Smooth muscle cell (in vitro differentiated cells): Measurements from ENCODE around the gene SAFB2. TPM values are rescaled to one million over a fixed set of nuclear protein-coding genes. Genes with fewer than 3 reads are reported as not detected.

Experiments used
- DNase-seq: peaks from one replicate; lab custom pipeline; 2025; ENCODE audit not compliant: unreplicated experiment; lab: John Stamatoyannopoulos, UW
- H2AFZ ChIP-seq: fragments of 200-600 bp; sonication (generic); 2 replicates; pipeline ENCODE4 v1.6.0; 2016; ENCODE audit warnings: antibody characterized with exemption, low read depth, mild to moderate bottlenecking
- H3F3A ChIP-seq: fragments of 200-600 bp; sonication (generic); 2 replicates; pipeline ENCODE4 v1.6.0; 2017; ENCODE audit warnings: antibody characterized with exemption, low read depth
- H3K27ac ChIP-seq: fragments of 200-600 bp; sonication (generic); 2 replicates; pipeline ENCODE4 v1.5.1; 2016; ENCODE audit warnings: low read depth, mild to moderate bottlenecking
- H3K27me3 ChIP-seq: fragments of 200-600 bp; sonication (generic); 2 replicates; pipeline ENCODE4 v1.6.1; 2016; ENCODE audit warnings: low read depth, mild to moderate bottlenecking
- H3K36me3 ChIP-seq: fragments of 200-600 bp; sonication (generic); 2 replicates; pipeline ENCODE4 v1.5.1; 2016; ENCODE audit warnings: low read depth
- H3K4me1 ChIP-seq: fragments of 200-600 bp; sonication (generic); 2 replicates; pipeline ENCODE4 v1.5.1; 2016; ENCODE audit warnings: low read depth
- H3K4me2 ChIP-seq: fragments of 200-600 bp; sonication (generic); 2 replicates; pipeline ENCODE4 v1.6.0; 2016; ENCODE audit warnings: mild to moderate bottlenecking
- H3K4me3 ChIP-seq: fragments of 200-600 bp; sonication (generic); 2 replicates; pipeline ENCODE4 v1.5.1; 2016; ENCODE audit warnings: mild to moderate bottlenecking
- H3K79me2 ChIP-seq: fragments of 200-600 bp; sonication (generic); 2 replicates; pipeline ENCODE4 v1.6.0; 2016; ENCODE audit warnings: low read depth, mild to moderate bottlenecking
- H3K9ac ChIP-seq: fragments of 200-600 bp; sonication (generic); 2 replicates; pipeline ENCODE4 v1.6.0; 2016; ENCODE audit warnings: low read depth
- H3K9me3 ChIP-seq: fragments of 200-600 bp; sonication (generic); replicated peaks from 2 replicates; pipeline ENCODE4 v1.5.1; 2016; ENCODE audit warnings: low read depth
- H4K20me1 ChIP-seq: fragments of 200-600 bp; sonication (generic); 2 replicates; pipeline ENCODE4 v1.6.0; 2016; ENCODE audit warnings: low read depth
- CTCF ChIP-seq: fragments of 200-600 bp; sonication (generic); IDR thresholded peaks from 2 replicates; pipeline ENCODE4 v1.5.1; 2017; ENCODE audit warnings: borderline replicate concordance, mild to moderate bottlenecking, antibody characterized with exemption; ENCODE audit not compliant: insufficient read depth, poor library complexity, severe bottlenecking
- WGBS: methylation state at CpG from one replicate; pipeline ENCODE4 v1.1.7; 2016; ENCODE audit warnings: low lambda C conversion rate; 5-methylcytosine and 5-hydroxymethylcytosine counted together
- polyA plus RNA-seq: library from polyadenylated mRNA; unstranded; fragments of >200 nt; fragmentation: Nextera tagmentation; extraction: Ambion mirVana; gene quantifications from 2 replicates; pipeline ENCODE4 v1.2.1, GENCODE V29; 2016
- total RNA-seq: library from RNA; depleted of rRNA; stranded (reverse); fragments of >200 nt; gene quantifications from 2 replicates; pipeline ENCODE4 v1.2.3, GENCODE V29; 2014

Gene SAFB2
- total and polyA plus RNA-seq, 2 experiments from 2014 or later: 28.9 to 44.9 TPM

- Histone ChIP-seq H2AFZ (no peak overlapping the region), H4K20me1 (peaks cover 4% of the 10 kb centered on the region), H3K79me2 (peaks cover 4% of the 10 kb centered on the region), H3K4me2 (no peak overlapping the region), H3F3A (no peaks in the 10 kb centered on the region), H3K4me3 (no peak overlapping the region), H3K4me1 (no peaks in the 10 kb centered on the region), H3K9ac (no peak overlapping the region), H3K27ac (no peak overlapping the region), H3K36me3 (peaks cover 2% of the 10 kb centered on the region), H3K9me3 (no peaks in the 10 kb centered on the region), H3K27me3 (no peaks in the 10 kb centered on the region)
- no peak for TF ChIP-seq CTCF
- no peak for DNase-seq
- 94% methylated on average over 5 of the region's 5 CpGs for WGBS
Measured at GRCh38 chr19:5655412-5655811, 32.8 kb upstream of the SAFB2 start.

- TF ChIP-seq CTCF: no peak
- Histone ChIP-seq H3K36me3 (peaks cover 2% of the 10 kb centered on the region), H3K9ac (no peak overlapping the region), H4K20me1 (peaks cover 4% of the 10 kb centered on the region), H3F3A (no peaks in the 10 kb centered on the region), H3K79me2 (peaks cover 4% of the 10 kb centered on the region), H2AFZ (no peak overlapping the region), H3K27me3 (no peaks in the 10 kb centered on the region), H3K4me3 (no peak overlapping the region), H3K27ac (no peak overlapping the region), H3K4me2 (no peak overlapping the region), H3K9me3 (no peaks in the 10 kb centered on the region), H3K4me1 (no peaks in the 10 kb centered on the region)
- 99% methylated on average over 5 of the region's 5 CpGs for WGBS
- no peak for DNase-seq
Measured at GRCh38 chr19:5654931-5655330, 32.4 kb upstream of the SAFB2 start.

- no peak overlapping the region for H3K4me2 ChIP-seq
- no peaks in the 10 kb centered on the region for H3K27me3 ChIP-seq
- peaks cover 4% of the 10 kb centered on the region for H3K79me2 ChIP-seq
- H3K9ac ChIP-seq: no peak overlapping the region
- H3K36me3 ChIP-seq: peaks cover 2% of the 10 kb centered on the region
- no peak overlapping the region for H3K4me3 ChIP-seq
- no peak overlapping the region for H2AFZ ChIP-seq
- no peaks in the 10 kb centered on the region for H3K4me1 ChIP-seq
- no peak for TF ChIP-seq CTCF
- no peak overlapping the region for H3K27ac ChIP-seq
- H3K9me3 ChIP-seq: no peaks in the 10 kb centered on the region
- H4K20me1 ChIP-seq: peaks cover 14% of the 10 kb centered on the region
- WGBS: 96% methylated on average over 10 of the region's 10 CpGs
- no peaks in the 10 kb centered on the region for H3F3A ChIP-seq
- DNase-seq: no peak
Measured at GRCh38 chr19:5652261-5652660, 29.7 kb upstream of the SAFB2 start.

GRCh38 chr19:5651361-5651760, 28.8 kb upstream of the SAFB2 start:
- no peaks in the 10 kb centered on the region for H3K27me3 ChIP-seq
- H3K36me3 ChIP-seq: peaks cover 5% of the 10 kb centered on the region
- H3K9ac ChIP-seq: no peak overlapping the region
- no peak overlapping the region for H3K27ac ChIP-seq
- peaks cover 23% of the 10 kb centered on the region for H4K20me1 ChIP-seq
- no peaks in the 10 kb centered on the region for H3K4me1 ChIP-seq
- DNase-seq: no peak
- H3F3A ChIP-seq: no peaks in the 10 kb centered on the region
- TF ChIP-seq CTCF: no peak
- 98% methylated on average over 5 of the region's 5 CpGs for WGBS
- no peak overlapping the region for H3K4me3 ChIP-seq
- H3K9me3 ChIP-seq: no peaks in the 10 kb centered on the region
- no peak overlapping the region for H3K4me2 ChIP-seq
- no peak overlapping the region for H2AFZ ChIP-seq
- H3K79me2 ChIP-seq: peaks cover 10% of the 10 kb centered on the region
